Adrenal gland (tissue), 5 donors: ENCODE data around the gene SERPINE3.

ENCODE experiments used
- POLR2A ChIP-seq, 2 donors: fragments of 450-650 bp; IDR thresholded peaks; one replicate each; pipeline ENCODE4 v1.6.1; 2017; ENCODE audit warnings: antibody characterized with exemption in 2 of 2, mild to moderate bottlenecking in 2 of 2, moderate library complexity in 1 of 2
- TF ChIP-seq, protein P1 (sequence below), 6 experiments: fragments of 450-650 bp in 4 of 6; fragments of 200-600 bp in 2 of 6; sonication (generic) in 1 of 6; IDR thresholded peaks; 1 replicate in 5 of 6; 2 replicates in 1 of 6; pipeline versions ENCODE4 v1.5.1 to v1.8.0; 2016 to 2021; ENCODE audit warnings: antibody characterized with exemption in 6 of 6, mild to moderate bottlenecking in 2 of 6, moderate library complexity in 1 of 6
- donor health status: DM: no; HTN: no; CAD: no.

DNA sequence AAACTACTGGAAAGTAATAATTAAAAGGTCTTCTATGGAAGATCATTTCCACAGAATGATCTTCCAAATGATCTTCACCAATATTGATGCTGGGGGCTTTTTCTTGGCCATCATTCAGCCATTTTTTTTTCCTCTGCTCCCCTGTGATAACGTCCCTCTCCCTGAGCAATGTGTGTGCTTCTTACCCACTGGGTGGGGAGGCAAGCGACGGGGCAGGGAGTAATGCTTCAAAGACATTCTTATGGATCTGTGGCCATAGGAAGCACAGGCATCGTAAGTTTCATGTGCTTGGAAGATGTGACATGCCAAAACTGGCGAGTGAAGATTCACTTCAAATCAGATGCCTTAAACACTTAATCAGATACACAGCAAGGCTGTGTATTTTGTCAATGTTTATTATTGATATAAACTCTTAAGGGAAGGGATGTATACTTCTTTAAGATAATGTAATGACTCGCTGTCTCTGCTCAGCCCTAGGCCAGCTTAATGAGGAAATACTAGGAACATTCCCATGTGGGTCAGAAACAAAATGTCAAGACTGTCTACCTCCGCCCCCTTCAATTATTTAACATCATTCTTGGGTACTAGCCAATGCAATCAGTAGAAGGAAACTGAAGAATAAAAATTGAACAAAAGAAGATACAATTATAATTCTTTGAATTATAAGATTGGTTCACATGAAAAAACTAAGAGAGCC is 34.1 kb upstream of the SERPINE3 start:
- TF ChIP-seq, protein P1, sequence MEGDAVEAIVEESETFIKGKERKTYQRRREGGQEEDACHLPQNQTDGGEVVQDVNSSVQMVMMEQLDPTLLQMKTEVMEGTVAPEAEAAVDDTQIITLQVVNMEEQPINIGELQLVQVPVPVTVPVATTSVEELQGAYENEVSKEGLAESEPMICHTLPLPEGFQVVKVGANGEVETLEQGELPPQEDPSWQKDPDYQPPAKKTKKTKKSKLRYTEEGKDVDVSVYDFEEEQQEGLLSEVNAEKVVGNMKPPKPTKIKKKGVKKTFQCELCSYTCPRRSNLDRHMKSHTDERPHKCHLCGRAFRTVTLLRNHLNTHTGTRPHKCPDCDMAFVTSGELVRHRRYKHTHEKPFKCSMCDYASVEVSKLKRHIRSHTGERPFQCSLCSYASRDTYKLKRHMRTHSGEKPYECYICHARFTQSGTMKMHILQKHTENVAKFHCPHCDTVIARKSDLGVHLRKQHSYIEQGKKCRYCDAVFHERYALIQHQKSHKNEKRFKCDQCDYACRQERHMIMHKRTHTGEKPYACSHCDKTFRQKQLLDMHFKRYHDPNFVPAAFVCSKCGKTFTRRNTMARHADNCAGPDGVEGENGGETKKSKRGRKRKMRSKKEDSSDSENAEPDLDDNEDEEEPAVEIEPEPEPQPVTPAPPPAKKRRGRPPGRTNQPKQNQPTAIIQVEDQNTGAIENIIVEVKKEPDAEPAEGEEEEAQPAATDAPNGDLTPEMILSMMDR (IDR thresholded peaks at IDR 0.05): no peak
- no peak for TF ChIP-seq POLR2A (IDR thresholded peaks at IDR 0.05)
